ENCODE measurements around the gene VPS37B.
A peak's percentile ranks its signal among the peaks of the same experiment; 100 is the strongest.

VPS37B gene

DNA sequence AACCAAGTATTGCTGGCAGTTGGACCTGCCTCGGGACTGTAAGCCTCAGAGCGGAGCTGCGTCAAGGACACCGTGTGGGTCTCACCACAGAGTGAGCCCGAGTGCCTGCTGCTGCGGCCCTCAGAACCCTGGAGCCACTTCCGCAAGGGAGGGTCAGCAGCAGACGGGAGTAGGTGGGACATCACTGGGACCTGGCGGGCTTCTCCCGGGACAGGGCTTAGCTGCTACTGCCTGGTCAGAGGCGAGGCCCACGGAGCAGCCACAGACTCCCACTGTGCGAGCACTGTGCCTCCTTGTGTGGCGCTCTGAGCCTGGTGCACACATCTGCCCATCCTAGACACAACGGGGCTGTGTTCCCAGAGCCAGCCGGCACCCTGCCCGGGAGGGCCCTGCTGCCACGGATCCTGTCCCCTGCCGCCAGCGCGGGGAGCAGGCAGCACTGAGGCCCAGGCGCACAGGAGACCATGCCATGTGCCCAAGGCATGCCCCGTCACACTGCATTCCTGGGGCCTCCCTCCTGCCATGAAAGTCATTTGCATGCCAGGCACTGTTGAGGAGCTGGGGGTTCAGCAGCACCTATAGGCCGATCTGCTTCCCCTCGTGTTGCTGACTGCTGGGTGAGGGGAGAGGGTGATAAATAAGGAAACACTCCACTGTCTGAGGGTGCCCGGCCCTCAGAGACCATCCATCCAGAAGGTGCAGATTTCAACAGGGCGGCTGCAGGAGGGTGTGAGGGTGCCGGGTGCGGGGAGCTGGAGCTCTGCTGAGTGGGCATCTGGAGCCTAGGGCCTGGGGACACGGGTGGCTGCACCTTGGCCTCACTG lies 50.7 kb downstream of the VPS37B start:
- H3K4me3 ChIP-seq (ENCODE audit: low read depth, low read length): no peak overlapping the region
- POLR2A ChIA-PET: no interaction called here
- TF ChIP-seq, protein P1, sequence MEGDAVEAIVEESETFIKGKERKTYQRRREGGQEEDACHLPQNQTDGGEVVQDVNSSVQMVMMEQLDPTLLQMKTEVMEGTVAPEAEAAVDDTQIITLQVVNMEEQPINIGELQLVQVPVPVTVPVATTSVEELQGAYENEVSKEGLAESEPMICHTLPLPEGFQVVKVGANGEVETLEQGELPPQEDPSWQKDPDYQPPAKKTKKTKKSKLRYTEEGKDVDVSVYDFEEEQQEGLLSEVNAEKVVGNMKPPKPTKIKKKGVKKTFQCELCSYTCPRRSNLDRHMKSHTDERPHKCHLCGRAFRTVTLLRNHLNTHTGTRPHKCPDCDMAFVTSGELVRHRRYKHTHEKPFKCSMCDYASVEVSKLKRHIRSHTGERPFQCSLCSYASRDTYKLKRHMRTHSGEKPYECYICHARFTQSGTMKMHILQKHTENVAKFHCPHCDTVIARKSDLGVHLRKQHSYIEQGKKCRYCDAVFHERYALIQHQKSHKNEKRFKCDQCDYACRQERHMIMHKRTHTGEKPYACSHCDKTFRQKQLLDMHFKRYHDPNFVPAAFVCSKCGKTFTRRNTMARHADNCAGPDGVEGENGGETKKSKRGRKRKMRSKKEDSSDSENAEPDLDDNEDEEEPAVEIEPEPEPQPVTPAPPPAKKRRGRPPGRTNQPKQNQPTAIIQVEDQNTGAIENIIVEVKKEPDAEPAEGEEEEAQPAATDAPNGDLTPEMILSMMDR (IDR thresholded peaks at IDR 0.05; ENCODE audit: insufficient read depth, low read length, missing control alignments): no peak
- no peak for DNase-seq (ENCODE audit: low read depth, low spot score)
- CTCF ChIA-PET: interaction anchor here (1.1 to 1.5 kb wide), 2 partner anchors 12 to 15 kb away, joined by 3 to 4 read pairs; no protein-coding TSS in a partner anchor

DNA sequence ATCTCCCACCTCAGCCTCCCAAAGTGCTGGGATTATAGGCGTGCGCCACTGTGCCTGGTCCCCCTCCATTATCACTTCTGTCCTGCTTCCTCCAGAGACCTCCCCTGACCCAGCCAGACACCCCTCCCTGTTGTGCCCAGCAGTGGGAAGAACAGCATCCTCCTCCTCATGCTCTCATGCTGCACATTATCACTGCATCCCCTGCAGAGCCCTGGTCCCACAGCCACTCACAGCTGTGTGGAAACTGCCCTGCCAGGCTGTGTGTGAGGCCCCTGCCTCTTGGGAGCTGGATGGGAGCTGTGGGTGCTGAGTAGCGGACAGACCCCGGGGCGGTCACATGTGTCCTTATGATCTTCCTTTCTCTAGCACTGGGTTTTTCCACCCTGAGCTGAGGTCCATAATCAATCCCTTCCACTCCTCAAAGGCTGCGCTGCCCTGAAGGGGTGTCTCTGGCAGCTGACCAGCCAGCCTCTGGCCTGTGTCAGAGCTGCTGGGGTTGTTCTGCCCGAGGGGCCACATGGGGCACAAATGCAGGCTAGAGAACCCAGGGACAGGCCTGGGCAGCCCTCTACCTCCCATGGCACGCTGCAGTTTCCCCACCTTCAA lies 51.5 kb downstream of the VPS37B start:
- no peak overlapping the region for H3K4me3 ChIP-seq (ENCODE audit: low read depth, low read length)
- POLR2A ChIA-PET: no interaction called here
- CTCF ChIA-PET: interaction anchor here (1.6 to 3.3 kb wide), 2 partner anchors 16 to 393 kb away, joined by 4 to 18 read pairs; no protein-coding TSS in a partner anchor
- no peak for DNase-seq (ENCODE audit: low read depth, low spot score)
- TF ChIP-seq, protein P1 (IDR thresholded peaks at IDR 0.05; ENCODE audit: insufficient read depth, low read length, missing control alignments): no peak

- no peak overlapping the region for H3K4me3 ChIP-seq (ENCODE audit: low read depth, low read length)
- POLR2A ChIA-PET: interaction anchor here (0.7 kb wide), 1 partner anchor 40 kb away, joined by 4 read pairs; no protein-coding TSS in a partner anchor
- TF ChIP-seq, protein P1 (IDR thresholded peaks at IDR 0.05; ENCODE audit: insufficient read depth, low read length, missing control alignments): no peak
- CTCF ChIA-PET: interaction anchor here (1.3 to 3.3 kb wide), 4 partner anchors 14 to 394 kb away, joined by 4 to 18 read pairs (median 5); no protein-coding TSS in a partner anchor
- DNase-seq (ENCODE audit: low read depth, low spot score): no peak
These were observed 52.5 kb downstream of the VPS37B start for GRCh38 chr12:122843455-122843854.

- H3K4me3 ChIP-seq (ENCODE audit: low read depth, low read length): no peak overlapping the region
- CTCF ChIA-PET: interaction anchor here (0.7 to 3.3 kb wide), 9 partner anchors 9 to 395 kb away, joined by 3 to 18 read pairs (median 4); no protein-coding TSS in a partner anchor
- POLR2A ChIA-PET: interaction anchor here (0.7 kb wide), 1 partner anchor 41 kb away, joined by 4 read pairs; no protein-coding TSS in a partner anchor
- DNase-seq (ENCODE audit: low read depth, low spot score): no peak
- TF ChIP-seq, protein P1 (IDR thresholded peaks at IDR 0.05; ENCODE audit: insufficient read depth, low read length, missing control alignments): no peak
These were observed 53.2 kb downstream of the VPS37B start for GRCh38 chr12:122842505-122843405.

DNA sequence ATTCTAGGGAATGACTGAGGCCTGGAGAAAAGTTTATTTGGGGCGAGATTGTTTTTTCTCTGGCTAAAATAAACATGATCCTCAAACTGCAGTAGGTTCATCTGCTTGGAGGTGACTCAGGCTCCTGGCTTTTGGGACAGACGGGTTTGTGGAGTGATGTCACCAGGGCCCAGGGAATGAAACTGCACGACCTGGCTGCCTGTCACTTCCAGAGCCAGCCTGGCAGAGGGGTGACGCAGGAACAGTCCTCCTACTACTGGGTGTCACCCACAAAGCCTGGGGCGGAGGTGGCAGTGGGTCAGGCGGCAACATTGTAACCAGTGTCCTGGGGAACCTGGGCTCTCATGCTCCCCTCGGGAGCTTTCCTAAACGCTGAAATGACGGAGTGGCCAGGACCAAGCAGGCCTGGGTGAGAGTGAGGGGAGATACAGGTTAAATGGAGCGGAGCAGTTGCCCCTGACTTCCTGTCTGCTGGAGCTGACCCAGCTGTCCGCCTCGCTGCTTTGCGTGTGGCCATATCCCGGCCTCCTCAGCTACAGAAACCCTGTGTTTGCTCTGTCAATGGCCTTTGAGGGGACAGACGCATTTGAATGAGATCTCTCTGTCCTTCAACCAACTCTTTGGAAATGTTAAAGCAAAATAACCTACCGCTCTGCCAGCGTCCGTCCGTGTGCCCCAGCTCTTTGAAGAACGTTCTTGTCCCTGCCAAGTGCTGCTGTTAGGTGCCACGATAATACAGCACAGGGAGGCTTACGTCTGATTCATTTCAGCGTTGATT lies 54.2 kb downstream of the VPS37B start:
- POLR2A ChIA-PET: no interaction called here
- H3K4me3 ChIP-seq (ENCODE audit: low read depth, low read length): no peak overlapping the region
- CTCF ChIA-PET: interaction anchor here (0.7 to 3.3 kb wide), 6 partner anchors 8 to 30 kb away, joined by 3 to 18 read pairs (median 3); no protein-coding TSS in a partner anchor
- TF ChIP-seq, protein P1 (IDR thresholded peaks at IDR 0.05; ENCODE audit: insufficient read depth, low read length, missing control alignments): no peak
- DNase-seq (ENCODE audit: low read depth, low spot score): peak; percentile 49

Measured in AG04449 (cell line).